Measurements from ENCODE around the gene PARPBP. TPM values are rescaled to one million over a fixed set of nuclear protein-coding genes. Genes with fewer than 3 reads are reported as not detected.

Gene PARPBP
- total and polyA plus RNA-seq, 2 of the 13 experiments (the other 11 are each of a cell fraction or from before 2014, with no cell fraction given) = 6.7 to 28.4 TPM

- TF ChIP-seq HIVEP1 (CRISPR knock-in tag; IDR thresholded peaks at IDR 0.05) (peak; percentile 71; the same call in 1 of the 2 replicates), ZNF446 (CRISPR knock-in tag; IDR thresholded peaks at IDR 0.05) (peak; percentile 41; the same call in 1 of the 2 replicates), ZNF652 (CRISPR knock-in tag; IDR thresholded peaks at IDR 0.05; ENCODE audit: borderline replicate concordance, low read depth) (no peak), ZNF616 (CRISPR knock-in tag; IDR thresholded peaks at IDR 0.05; ENCODE audit: low read depth) (no peak), ZNF709 (CRISPR knock-in tag; IDR thresholded peaks at IDR 0.05) (peak; percentile 18; the same call in 1 of the 2 replicates), SNAPC2 (CRISPR knock-in tag; IDR thresholded peaks at IDR 0.05) (peak; percentile 94), ARHGAP35 (CRISPR knock-in tag; IDR thresholded peaks at IDR 0.05; ENCODE audit: borderline replicate concordance) (peak; percentile 72; the same call in 1 of the 2 replicates), ZNF17 (CRISPR knock-in tag; IDR thresholded peaks at IDR 0.05) (no peak), IKZF1 (IDR thresholded peaks at IDR 0.05) (no peak), YEATS4 (CRISPR knock-in tag; IDR thresholded peaks at IDR 0.05; ENCODE audit: borderline replicate concordance) (peak; percentile 94; the same call in 1 of the 2 replicates), ATAD3A (CRISPR knock-in tag; IDR thresholded peaks at IDR 0.05) (no peak), ZNF501 (CRISPR knock-in tag; IDR thresholded peaks at IDR 0.05) (peak; percentile 78), ZBTB39 (CRISPR knock-in tag; IDR thresholded peaks at IDR 0.05) (no peak), ZKSCAN1 (IDR thresholded peaks at IDR 0.05; ENCODE audit: low read length) (no peak), KDM5B (CRISPR knock-in tag; IDR thresholded peaks at IDR 0.05; ENCODE audit: borderline replicate concordance) (peak; percentile 91; the same call in 1 of the 2 replicates), KLF6 (CRISPR knock-in tag; IDR thresholded peaks at IDR 0.05) (peak; percentile 17; the same call in 1 of the 2 replicates), RARG (CRISPR knock-in tag; IDR thresholded peaks at IDR 0.05; ENCODE audit: low read depth) (no peak; the same call in 1 of the 2 replicates), FOXA1 (IDR thresholded peaks at IDR 0.05) (no peak), FOXA1 (CRISPR knock-in tag; IDR thresholded peaks at IDR 0.05) (no peak), SMAD3 (CRISPR knock-in tag; IDR thresholded peaks at IDR 0.05) (peak; percentile 54; the same call in 1 of the 2 replicates), ZFP41 (CRISPR knock-in tag; IDR thresholded peaks at IDR 0.05; ENCODE audit: borderline replicate concordance) (no peak), POLR2AphosphoS5 (IDR thresholded peaks at IDR 0.05; ENCODE audit: low read depth, low read length) (peak; percentile 84), ATF4 (CRISPR knock-in tag; IDR thresholded peaks at IDR 0.05) (peak in 1 of 2 experiments; percentile 62; a peak in 1 of 4 replicates), MTF2 (CRISPR knock-in tag; IDR thresholded peaks at IDR 0.05; ENCODE audit: borderline replicate concordance) (peak; percentile 69; the same call in 1 of the 2 replicates)
- TF ChIP-seq, protein P1, sequence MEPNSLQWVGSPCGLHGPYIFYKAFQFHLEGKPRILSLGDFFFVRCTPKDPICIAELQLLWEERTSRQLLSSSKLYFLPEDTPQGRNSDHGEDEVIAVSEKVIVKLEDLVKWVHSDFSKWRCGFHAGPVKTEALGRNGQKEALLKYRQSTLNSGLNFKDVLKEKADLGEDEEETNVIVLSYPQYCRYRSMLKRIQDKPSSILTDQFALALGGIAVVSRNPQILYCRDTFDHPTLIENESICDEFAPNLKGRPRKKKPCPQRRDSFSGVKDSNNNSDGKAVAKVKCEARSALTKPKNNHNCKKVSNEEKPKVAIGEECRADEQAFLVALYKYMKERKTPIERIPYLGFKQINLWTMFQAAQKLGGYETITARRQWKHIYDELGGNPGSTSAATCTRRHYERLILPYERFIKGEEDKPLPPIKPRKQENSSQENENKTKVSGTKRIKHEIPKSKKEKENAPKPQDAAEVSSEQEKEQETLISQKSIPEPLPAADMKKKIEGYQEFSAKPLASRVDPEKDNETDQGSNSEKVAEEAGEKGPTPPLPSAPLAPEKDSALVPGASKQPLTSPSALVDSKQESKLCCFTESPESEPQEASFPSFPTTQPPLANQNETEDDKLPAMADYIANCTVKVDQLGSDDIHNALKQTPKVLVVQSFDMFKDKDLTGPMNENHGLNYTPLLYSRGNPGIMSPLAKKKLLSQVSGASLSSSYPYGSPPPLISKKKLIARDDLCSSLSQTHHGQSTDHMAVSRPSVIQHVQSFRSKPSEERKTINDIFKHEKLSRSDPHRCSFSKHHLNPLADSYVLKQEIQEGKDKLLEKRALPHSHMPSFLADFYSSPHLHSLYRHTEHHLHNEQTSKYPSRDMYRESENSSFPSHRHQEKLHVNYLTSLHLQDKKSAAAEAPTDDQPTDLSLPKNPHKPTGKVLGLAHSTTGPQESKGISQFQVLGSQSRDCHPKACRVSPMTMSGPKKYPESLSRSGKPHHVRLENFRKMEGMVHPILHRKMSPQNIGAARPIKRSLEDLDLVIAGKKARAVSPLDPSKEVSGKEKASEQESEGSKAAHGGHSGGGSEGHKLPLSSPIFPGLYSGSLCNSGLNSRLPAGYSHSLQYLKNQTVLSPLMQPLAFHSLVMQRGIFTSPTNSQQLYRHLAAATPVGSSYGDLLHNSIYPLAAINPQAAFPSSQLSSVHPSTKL (CRISPR knock-in tag; IDR thresholded peaks at IDR 0.05) = peak; percentile 60
Measured at GRCh38 chr12:102119674-102120563, at the start of gene PARPBP, which contains the start of gene NUP37 (continued).
